Stimulated activated CD8-positive, alpha-beta memory T cell treated with anti-CD3 and anti-CD28 coated beads, Interleukin-4, amount 100 ng/mL, for 4 hours (primary cell): ENCODE results near the gene HSF4.
A peak's percentile ranks its signal among the peaks of the same experiment; 100 is the strongest.

Experiments used
- DNase-seq, 2 donors: peaks; one replicate each; pipeline ENCODE4 v3.0.0-alpha.2; 2020; ENCODE audit warnings: low read depth in 2 of 2, low spot score in 1 of 2

Gene HSF4

GRCh38 chr16:67166598-67167168 lies 2.1 kb downstream of the HSF4 start:
- no peak for DNase-seq

- DNase-seq, result no peak
Measured at GRCh38 chr16:67167588-67167987, 3.0 kb downstream of the HSF4 start.

DNA sequence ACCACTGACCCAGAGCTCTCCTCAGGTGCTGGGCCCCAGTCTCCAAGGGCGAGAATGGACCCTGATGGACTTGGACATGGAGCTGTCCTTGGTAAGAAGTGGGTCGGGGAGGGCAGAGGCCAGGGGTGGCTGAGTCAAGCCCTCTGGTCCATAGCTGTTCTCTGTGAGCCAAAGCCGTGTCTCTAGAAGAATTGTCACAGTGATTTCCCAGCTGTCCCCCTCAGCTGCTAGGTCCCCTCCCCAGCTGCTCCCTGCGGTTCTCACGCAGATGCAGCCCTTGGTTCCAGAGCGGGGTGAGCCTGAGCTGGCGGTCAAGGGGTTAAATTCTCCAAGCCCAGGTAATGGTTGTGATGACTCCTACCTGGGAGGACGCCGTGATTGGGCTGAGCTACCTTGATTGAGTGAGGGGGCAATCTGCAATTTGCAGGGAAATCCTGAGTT lies 4.5 kb downstream of the HSF4 start:
- no peak for DNase-seq

GRCh38 chr16:67169642-67170167 lies 5.2 kb downstream of the HSF4 start:
- no peak for DNase-seq

DNA sequence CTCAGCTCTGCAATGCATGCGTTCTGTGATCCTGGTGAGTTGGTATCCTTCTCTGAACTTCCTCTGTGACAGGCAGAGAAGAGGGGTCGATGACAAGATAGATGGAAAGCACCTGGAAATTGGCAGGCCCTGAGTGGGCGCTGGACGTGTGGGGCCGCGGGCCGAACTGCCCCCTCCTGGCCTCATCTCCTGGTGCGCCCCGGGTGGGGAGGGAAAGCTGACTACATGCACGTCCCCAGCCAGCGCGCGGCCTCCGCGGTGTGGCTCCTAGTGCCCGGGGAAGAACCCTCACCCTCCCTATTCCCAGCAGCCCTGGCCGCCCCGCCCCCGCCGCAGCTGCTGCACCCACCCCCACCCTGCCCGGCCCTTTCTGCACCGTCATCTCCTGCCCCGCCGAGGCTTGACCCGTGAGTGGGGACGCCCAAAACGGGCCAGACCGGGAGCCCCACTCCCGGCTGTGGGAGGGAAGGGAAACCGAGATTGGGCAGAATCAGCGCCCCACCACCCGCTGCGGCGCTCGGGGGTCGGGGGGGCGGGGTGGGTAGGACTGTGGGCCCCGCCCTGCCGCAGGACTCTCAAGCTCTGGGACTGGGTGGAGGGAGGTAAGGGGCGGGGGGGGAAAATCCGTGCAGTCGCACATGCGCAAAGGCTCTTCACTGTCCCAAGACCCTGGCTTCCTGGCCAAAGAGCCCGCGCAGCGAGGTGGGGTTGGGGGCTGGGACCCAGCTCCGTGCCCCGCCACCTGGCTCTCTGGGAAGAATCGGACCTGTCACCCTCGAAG lies 5.8 kb downstream of the HSF4 start, which contains the start of gene NOL3:
NOL3 (plus strand) TSS at position 371 of the 781 bp plus-strand sequence.
- no peak for DNase-seq

GRCh38 chr16:67170949-67171649 lies 6.6 kb downstream of the HSF4 start:
- no peak for DNase-seq

- DNase-seq, result no peak
Measured at GRCh38 chr16:67173323-67173722, 8.8 kb downstream of the HSF4 start.

DNA sequence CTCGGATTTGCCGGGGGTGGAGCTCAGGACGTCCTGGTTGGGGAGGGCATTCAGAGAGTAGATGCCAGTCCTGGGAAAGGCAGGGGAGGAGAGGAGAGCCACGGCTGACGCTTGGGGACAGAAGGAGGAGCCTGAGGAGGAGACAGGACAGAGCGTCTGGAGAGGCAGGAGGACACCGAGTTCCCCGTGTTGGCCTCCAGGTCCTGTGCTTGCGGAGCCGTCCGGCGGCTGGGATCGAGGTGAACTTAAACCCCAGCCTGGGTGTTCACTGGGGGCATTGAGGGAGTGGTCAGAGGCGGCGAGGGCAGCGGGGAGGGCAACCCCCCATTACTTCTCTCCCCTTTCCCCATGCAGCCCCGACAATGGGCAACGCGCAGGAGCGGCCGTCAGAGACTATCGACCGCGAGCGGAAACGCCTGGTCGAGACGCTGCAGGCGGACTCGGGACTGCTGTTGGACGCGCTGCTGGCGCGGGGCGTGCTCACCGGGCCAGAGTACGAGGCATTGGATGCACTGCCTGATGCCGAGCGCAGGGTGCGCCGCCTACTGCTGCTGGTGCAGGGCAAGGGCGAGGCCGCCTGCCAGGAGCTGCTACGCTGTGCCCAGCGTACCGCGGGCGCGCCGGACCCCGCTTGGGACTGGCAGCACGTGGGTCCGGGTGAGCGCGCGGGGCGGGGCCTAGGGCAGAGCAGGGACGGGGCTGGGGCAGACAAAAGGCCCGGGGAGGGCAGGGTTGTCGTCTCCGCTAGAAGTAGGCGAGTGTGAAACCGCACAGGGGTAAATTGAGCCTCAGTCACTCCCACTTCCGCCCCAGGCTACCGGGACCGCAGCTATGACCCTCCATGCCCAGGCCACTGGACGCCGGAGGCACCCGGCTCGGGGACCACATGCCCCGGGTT lies 9.5 kb downstream of the HSF4 start:
- no peak for DNase-seq

GRCh38 chr16:67174706-67175231 lies 10.2 kb downstream of the HSF4 start:
- DNase-seq, result no peak

DNA sequence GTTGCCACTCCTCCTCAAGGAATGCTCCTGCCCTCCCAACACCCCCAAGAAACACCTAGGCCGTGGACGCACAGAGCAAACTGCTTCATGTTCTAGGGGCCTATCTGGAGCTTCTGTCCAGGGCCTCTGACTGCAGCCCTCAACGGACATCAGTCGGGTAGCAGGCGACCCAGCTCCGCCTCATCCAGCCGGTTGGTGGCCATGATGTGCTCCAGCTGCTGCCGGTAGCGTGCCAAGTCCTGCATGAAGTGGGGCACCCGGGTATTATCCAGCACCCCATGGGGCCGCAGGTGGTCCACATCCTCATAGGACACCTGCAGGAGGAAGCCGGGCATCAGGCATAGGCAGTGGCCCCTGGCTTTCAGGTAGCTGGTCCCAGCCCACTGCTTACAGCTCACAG lies 12.1 kb downstream of the HSF4 start:
- no peak for DNase-seq

DNA sequence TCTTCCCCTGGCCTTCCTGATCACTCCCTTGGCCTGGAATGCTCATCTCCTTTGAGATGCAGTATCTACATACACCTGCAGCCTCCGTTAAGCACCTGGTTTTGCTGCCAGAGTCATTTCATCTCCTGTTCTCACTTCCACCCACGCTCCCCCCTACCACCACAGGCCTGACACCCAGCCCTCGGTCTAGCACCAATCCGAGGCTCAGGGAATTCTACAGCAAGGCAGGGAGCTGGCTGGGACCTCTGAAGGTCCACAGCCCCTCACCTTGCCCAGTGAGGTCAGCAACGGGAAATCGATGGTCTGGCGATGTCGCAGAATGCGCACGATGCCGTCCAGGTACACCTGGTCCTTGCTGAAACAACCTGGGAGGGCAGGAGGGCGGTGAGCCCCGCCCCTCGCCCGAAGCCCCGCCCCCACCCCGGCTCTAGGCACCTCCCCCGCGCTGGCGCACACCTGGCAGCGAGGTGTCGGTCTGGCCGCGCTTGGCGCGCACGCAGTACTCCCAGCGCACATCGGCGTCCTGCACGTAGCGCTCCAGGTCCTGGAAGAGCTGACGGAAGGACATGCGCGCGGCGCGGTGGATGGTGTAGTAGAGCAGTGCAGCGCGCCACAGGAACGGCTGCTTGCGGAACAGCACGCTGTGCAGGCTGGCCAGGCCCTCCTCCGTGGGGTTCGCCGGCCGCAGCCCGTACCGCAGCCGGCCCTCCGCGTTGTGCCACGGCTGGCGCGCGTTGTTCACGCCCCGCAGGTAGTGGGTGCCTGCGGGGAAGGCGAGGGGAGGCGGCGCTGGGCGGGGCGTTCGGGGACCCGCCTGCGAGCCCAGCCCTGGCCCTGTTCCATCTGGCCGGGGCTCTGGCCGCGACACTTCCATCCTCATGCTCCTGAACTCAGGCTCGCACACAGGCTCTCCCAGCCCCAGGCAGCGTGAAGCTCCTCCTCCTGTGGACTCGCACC lies 13.5 kb downstream of the HSF4 start:
- DNase-seq, result no peak

DNA sequence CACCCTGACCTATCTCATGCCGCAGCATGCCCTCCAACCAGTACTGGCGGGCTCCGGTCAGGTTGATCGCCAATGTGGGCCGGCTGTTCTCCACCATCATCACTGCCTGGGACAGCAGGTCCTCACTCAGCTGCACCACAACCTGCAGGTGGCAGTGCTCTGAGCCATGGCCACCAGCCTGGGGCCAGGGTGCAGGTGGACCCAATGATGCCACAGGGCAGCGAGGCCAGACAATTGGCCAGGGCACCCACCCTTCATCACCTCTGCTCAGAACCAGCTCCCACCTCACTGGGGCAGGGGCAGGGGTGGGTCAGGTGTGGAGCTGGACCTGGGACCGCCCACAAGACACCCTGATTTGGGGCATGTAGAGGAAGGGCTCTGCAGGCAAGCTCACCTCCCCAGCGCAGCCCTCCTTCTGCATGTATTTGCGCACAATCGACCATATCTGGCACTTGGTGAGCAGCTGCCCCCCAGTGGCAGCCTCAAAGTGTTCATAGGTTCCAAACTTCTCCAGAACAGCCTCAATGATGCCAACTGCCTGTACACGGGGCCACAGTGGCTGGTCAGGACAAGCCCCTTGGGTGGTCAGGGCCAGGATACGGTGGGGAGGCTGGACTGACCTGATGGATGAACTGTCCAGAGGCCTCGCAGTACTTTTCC lies 15.0 kb downstream of the HSF4 start:
- no peak for DNase-seq

DNA sequence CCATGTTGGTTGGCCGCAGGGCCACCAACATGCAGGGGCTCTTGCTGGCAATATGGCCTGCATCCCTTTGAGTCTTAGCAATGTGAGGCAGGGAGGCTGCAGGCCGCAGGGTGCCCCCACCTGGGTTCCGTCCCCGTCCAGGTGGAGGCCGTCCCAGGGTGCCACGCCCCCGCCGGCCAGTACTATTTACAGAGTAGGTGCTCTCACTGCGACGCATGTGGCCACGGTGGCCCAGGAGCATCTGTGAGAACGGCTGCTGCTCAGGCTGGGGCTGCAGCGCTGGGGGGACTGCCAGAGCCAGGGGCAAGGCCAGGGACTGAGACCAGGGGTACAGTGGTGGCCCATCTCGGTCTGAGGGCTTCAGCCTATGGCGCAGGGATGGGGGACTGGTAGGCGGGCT lies 15.6 kb downstream of the HSF4 start:
- DNase-seq, result no peak

DNA sequence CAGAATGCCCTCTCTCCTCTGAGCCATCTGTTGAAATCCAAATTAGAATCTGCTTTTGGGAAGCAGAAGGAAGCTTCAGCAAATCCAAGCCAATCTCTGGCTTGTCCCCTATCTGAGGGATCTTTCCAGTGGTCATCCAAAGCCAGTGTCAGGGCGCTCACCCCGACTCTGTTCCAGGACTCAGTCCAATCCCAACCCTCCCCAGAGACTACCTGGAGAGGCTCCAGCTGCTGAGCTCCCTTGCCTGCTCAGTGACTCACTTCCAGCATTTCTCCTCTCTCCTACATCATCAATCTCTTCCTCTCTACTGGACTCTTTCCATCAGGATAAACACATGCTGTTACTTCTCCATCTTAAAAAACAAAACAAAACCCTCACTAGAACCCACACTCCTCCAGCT lies 16.8 kb downstream of the HSF4 start:
- no peak for DNase-seq

- no peak for DNase-seq
Measured at GRCh38 chr16:67182288-67182687, 17.7 kb downstream of the HSF4 start.

- no peak for DNase-seq
Measured at GRCh38 chr16:67183284-67183626, 18.7 kb downstream of the HSF4 start.

DNA sequence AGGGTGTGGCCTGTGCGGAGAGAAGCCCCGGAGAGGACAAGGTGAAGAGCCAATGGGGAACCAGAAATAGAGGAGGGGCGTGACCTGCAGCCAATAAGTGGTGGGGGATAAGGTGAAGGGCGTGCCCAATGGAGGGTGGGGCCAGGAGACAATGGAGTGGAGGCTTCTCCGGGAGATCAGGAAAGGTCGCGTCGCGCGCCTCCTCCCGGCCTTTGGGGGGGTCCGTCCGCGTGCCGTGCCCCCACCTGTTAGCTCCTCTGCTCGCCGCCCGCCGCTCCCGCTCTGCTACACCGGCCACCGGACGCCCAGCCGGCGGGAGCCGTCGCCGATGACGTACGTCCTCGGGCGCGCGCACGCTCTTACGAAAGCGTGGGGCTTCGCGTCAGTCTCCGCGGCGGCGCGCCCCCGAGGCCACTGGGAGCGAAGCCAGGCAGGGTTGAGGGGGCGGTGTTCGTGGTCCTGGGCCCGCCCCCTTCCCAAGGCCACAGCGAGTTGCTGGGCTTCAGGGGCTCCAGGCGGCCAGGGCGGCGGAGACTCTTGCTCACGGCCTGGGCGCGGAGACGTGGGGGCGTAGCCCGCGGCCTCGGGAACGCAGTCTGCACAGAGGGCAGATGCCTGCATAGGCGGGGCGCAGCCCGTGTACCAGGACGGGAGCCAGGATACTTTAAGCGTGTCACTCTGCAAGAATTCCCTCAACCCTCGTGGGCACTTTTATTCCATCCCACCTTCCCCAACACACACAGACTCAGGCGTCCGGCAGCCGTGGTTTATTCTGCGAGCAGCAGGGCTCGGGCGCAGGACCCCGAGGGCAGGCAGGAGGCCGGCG lies 19.3 kb downstream of the HSF4 start, which contains the start of gene MATCAP1:
MATCAP1 (minus strand) TSS at position 337 of the 826 bp plus-strand sequence. CDS start 3,353 bp downstream, outside the sequence.
- peak; percentile 82 to 86 for DNase-seq

GRCh38 chr16:67184453-67184994 lies 20.0 kb downstream of the HSF4 start:
- no peak for DNase-seq
